SK-N-SH treated with all-trans-retinoic acid at 6 μM for 48 hours (cell line): ENCODE data around the gene VIT.

Experiments used
- ATAC-seq: fragments of 200-7000 bp; cut with Tn5 transposase; 3 replicates; pipeline ENCODE4 v1.9.1; 2020; ENCODE audit warnings: mild to moderate bottlenecking, moderate library complexity
- ARNTL ChIP-seq: fragments of 450-650 bp; formaldehyde crosslinking; IDR thresholded peaks from 2 replicates; pipeline ENCODE4 v1.5.0; 2020; ENCODE audit warnings: low read depth, mild to moderate bottlenecking, moderate library complexity, borderline replicate concordance
- CSDC2 ChIP-seq: fragments of 250-450 bp; sonication (Bioruptor Pico); IDR thresholded peaks from 2 replicates; pipeline ENCODE4 v1.5.0; 2020; ENCODE audit warnings: mild to moderate bottlenecking, moderate library complexity
- ESRRG ChIP-seq: fragments of 250-450 bp; sonication (Bioruptor Pico); IDR thresholded peaks from 2 replicates; pipeline ENCODE4 v1.6.1; 2021; ENCODE audit warnings: mild to moderate bottlenecking
- GLIS3 ChIP-seq: fragments of 250-450 bp; sonication (Bioruptor Pico); IDR thresholded peaks from 2 replicates; pipeline ENCODE4 v1.5.0; 2020; ENCODE audit warnings: mild to moderate bottlenecking, moderate library complexity
- ISL1 ChIP-seq: fragments of 250-450 bp; sonication (Bioruptor Pico); IDR thresholded peaks from 2 replicates; pipeline ENCODE4 v2.1.2; 2022; ENCODE audit warnings: mild to moderate bottlenecking, moderate library complexity
- OSR1 ChIP-seq: fragments of 250-450 bp; sonication (Bioruptor Pico); IDR thresholded peaks from 2 replicates; pipeline ENCODE4 v1.8.0; 2022; ENCODE audit warnings: moderate library complexity, mild to moderate bottlenecking, inconsistent platforms
- PPARA ChIP-seq: fragments of 250-450 bp; sonication (Bioruptor Pico); IDR thresholded peaks from 2 replicates; pipeline ENCODE4 v1.5.0; 2020; ENCODE audit warnings: mild to moderate bottlenecking, borderline replicate concordance
- RARB ChIP-seq: fragments of 250-450 bp; sonication (Bioruptor Pico); IDR thresholded peaks from 2 replicates; pipeline ENCODE4 v1.8.0; 2021; ENCODE audit warnings: mild to moderate bottlenecking, moderate library complexity
- SNAI2 ChIP-seq: fragments of 250-450 bp; sonication (Bioruptor Pico); IDR thresholded peaks from 2 replicates; pipeline ENCODE4 v1.5.0; 2020; ENCODE audit warnings: mild to moderate bottlenecking, moderate library complexity
- TCF4 ChIP-seq: fragments of 250-450 bp; sonication (Bioruptor Pico); IDR thresholded peaks from 2 replicates; pipeline ENCODE4 v1.8.0; 2021; ENCODE audit warnings: mild to moderate bottlenecking, moderate library complexity, borderline replicate concordance
- TOX ChIP-seq: fragments of 250-450 bp; sonication (Bioruptor Pico); IDR thresholded peaks from 2 replicates; pipeline ENCODE4 v1.8.0; 2021; ENCODE audit warnings: mild to moderate bottlenecking, moderate library complexity, borderline replicate concordance
- ZC3H10 ChIP-seq: fragments of 250-450 bp; sonication (Bioruptor Pico); IDR thresholded peaks from 2 replicates; pipeline ENCODE4 v1.5.1; 2021; ENCODE audit warnings: mild to moderate bottlenecking, moderate library complexity
- ZFP3 ChIP-seq: fragments of 250-450 bp; sonication (Bioruptor Pico); IDR thresholded peaks from 2 replicates; pipeline ENCODE4 v1.5.0; 2020; ENCODE audit warnings: mild to moderate bottlenecking, moderate library complexity
- ZFP30 ChIP-seq: fragments of 450-650 bp; formaldehyde crosslinking; IDR thresholded peaks from 2 replicates; pipeline ENCODE4 v1.5.0; 2022; ENCODE audit warnings: mild to moderate bottlenecking, moderate library complexity
- ZNF565 ChIP-seq: fragments of 450-650 bp; formaldehyde crosslinking; conservative IDR thresholded peaks from 2 replicates; pipeline ENCODE4 v1.5.0; 2020; ENCODE audit warnings: low read depth, mild to moderate bottlenecking, moderate library complexity
- ZNF70 ChIP-seq: fragments of 450-650 bp; formaldehyde crosslinking; IDR thresholded peaks from 2 replicates; pipeline ENCODE4 v1.5.0; 2020; ENCODE audit warnings: mild to moderate bottlenecking, moderate library complexity
- TF ChIP-seq, protein P1 (sequence below): fragments of 250-450 bp; sonication (Bioruptor Pico); IDR thresholded peaks from 2 replicates; pipeline ENCODE4 v1.8.0; 2021; ENCODE audit warnings: low read depth, mild to moderate bottlenecking, moderate library complexity, borderline replicate concordance
- TF ChIP-seq, protein P2 (sequence below): fragments of 250-450 bp; sonication (Bioruptor Pico); IDR thresholded peaks from 2 replicates; pipeline ENCODE4 v1.8.0; 2020; ENCODE audit warnings: mild to moderate bottlenecking, moderate library complexity, borderline replicate concordance
- TF ChIP-seq, protein P3 (sequence below): fragments of 250-450 bp; sonication (Bioruptor Pico); IDR thresholded peaks from 2 replicates; pipeline ENCODE4 v1.5.1; 2020; ENCODE audit warnings: low read depth, mild to moderate bottlenecking, moderate library complexity
- TF ChIP-seq, protein P4 (sequence below): fragments of 250-450 bp; sonication (Bioruptor Pico); IDR thresholded peaks from 2 replicates; pipeline ENCODE4 v1.5.0; 2020; ENCODE audit warnings: mild to moderate bottlenecking, moderate library complexity
- TF ChIP-seq, protein P5 (sequence below): fragments of 250-450 bp; sonication (Bioruptor Pico); IDR thresholded peaks from 2 replicates; pipeline ENCODE4 v1.5.1; 2021; ENCODE audit warnings: mild to moderate bottlenecking, moderate library complexity

VIT gene

DNA sequence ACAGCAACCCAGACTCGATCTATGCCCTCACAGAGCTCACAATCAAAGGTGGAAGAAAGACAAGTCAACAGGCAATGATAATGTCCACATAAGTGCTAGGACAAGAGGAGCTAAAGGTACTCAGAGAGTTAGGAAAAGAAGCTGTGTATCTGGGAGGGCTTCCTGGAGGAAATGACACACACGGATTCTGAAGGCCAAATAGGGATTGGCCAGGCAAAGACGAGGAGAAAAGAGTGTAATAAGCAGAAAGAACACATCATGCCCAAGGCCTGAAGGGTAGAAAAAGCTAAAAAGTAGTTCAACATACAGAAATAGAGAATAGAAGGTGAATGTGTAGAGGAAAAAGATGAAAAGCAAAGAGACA is 36.1 kb downstream of the VIT start:
- no peak for ATAC-seq
- TF ChIP-seq CSDC2 (CRISPR knock-in tag) (no peak), ZC3H10 (no peak), ISL1 (CRISPR knock-in tag) (no peak), ARNTL (CRISPR knock-in tag) (no peak), ZFP3 (CRISPR knock-in tag) (no peak), TOX (no peak), RARB (CRISPR knock-in tag) (no peak), OSR1 (CRISPR knock-in tag) (no peak), TCF4 (CRISPR knock-in tag) (no peak), SNAI2 (CRISPR knock-in tag) (no peak), ZNF565 (CRISPR knock-in tag) (no peak), GLIS3 (CRISPR knock-in tag) (no peak), ZNF70 (CRISPR knock-in tag) (no peak)
- TF ChIP-seq, protein P1, sequence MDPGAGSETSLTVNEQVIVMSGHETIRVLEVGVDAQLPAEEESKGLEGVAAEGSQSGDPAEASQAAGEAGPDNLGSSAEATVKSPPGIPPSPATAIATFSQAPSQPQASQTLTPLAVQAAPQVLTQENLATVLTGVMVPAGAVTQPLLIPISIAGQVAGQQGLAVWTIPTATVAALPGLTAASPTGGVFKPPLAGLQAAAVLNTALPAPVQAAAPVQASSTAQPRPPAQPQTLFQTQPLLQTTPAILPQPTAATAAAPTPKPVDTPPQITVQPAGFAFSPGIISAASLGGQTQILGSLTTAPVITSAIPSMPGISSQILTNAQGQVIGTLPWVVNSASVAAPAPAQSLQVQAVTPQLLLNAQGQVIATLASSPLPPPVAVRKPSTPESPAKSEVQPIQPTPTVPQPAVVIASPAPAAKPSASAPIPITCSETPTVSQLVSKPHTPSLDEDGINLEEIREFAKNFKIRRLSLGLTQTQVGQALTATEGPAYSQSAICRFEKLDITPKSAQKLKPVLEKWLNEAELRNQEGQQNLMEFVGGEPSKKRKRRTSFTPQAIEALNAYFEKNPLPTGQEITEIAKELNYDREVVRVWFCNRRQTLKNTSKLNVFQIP (CRISPR knock-in tag), result no peak
- TF ChIP-seq, protein P2, sequence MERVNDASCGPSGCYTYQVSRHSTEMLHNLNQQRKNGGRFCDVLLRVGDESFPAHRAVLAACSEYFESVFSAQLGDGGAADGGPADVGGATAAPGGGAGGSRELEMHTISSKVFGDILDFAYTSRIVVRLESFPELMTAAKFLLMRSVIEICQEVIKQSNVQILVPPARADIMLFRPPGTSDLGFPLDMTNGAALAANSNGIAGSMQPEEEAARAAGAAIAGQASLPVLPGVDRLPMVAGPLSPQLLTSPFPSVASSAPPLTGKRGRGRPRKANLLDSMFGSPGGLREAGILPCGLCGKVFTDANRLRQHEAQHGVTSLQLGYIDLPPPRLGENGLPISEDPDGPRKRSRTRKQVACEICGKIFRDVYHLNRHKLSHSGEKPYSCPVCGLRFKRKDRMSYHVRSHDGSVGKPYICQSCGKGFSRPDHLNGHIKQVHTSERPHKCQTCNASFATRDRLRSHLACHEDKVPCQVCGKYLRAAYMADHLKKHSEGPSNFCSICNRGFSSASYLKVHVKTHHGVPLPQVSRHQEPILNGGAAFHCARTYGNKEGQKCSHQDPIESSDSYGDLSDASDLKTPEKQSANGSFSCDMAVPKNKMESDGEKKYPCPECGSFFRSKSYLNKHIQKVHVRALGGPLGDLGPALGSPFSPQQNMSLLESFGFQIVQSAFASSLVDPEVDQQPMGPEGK (CRISPR knock-in tag), result no peak
- TF ChIP-seq, protein P3, sequence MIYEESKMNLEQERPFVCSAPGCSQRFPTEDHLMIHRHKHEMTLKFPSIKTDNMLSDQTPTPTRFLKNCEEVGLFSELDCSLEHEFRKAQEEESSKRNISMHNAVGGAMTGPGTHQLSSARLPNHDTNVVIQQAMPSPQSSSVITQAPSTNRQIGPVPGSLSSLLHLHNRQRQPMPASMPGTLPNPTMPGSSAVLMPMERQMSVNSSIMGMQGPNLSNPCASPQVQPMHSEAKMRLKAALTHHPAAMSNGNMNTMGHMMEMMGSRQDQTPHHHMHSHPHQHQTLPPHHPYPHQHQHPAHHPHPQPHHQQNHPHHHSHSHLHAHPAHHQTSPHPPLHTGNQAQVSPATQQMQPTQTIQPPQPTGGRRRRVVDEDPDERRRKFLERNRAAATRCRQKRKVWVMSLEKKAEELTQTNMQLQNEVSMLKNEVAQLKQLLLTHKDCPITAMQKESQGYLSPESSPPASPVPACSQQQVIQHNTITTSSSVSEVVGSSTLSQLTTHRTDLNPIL (CRISPR knock-in tag), result no peak
- TF ChIP-seq, protein P4, sequence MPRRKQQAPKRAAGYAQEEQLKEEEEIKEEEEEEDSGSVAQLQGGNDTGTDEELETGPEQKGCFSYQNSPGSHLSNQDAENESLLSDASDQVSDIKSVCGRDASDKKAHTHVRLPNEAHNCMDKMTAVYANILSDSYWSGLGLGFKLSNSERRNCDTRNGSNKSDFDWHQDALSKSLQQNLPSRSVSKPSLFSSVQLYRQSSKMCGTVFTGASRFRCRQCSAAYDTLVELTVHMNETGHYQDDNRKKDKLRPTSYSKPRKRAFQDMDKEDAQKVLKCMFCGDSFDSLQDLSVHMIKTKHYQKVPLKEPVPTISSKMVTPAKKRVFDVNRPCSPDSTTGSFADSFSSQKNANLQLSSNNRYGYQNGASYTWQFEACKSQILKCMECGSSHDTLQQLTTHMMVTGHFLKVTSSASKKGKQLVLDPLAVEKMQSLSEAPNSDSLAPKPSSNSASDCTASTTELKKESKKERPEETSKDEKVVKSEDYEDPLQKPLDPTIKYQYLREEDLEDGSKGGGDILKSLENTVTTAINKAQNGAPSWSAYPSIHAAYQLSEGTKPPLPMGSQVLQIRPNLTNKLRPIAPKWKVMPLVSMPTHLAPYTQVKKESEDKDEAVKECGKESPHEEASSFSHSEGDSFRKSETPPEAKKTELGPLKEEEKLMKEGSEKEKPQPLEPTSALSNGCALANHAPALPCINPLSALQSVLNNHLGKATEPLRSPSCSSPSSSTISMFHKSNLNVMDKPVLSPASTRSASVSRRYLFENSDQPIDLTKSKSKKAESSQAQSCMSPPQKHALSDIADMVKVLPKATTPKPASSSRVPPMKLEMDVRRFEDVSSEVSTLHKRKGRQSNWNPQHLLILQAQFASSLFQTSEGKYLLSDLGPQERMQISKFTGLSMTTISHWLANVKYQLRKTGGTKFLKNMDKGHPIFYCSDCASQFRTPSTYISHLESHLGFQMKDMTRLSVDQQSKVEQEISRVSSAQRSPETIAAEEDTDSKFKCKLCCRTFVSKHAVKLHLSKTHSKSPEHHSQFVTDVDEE (CRISPR knock-in tag), result no peak

GRCh38 chr2:36733215-36733614 is 36.7 kb downstream of the VIT start:
- TF ChIP-seq ZNF565 (CRISPR knock-in tag) (no peak), RARB (CRISPR knock-in tag) (no peak), CSDC2 (CRISPR knock-in tag) (no peak), ZFP30 (CRISPR knock-in tag) (no peak), PPARA (CRISPR knock-in tag) (no peak), OSR1 (CRISPR knock-in tag) (no peak), ESRRG (CRISPR knock-in tag) (no peak), ZFP3 (CRISPR knock-in tag) (no peak), ZC3H10 (no peak), ISL1 (CRISPR knock-in tag) (no peak), TOX (no peak), ARNTL (CRISPR knock-in tag) (no peak), ZNF70 (CRISPR knock-in tag) (no peak), GLIS3 (CRISPR knock-in tag) (no peak)
- TF ChIP-seq, protein P5, sequence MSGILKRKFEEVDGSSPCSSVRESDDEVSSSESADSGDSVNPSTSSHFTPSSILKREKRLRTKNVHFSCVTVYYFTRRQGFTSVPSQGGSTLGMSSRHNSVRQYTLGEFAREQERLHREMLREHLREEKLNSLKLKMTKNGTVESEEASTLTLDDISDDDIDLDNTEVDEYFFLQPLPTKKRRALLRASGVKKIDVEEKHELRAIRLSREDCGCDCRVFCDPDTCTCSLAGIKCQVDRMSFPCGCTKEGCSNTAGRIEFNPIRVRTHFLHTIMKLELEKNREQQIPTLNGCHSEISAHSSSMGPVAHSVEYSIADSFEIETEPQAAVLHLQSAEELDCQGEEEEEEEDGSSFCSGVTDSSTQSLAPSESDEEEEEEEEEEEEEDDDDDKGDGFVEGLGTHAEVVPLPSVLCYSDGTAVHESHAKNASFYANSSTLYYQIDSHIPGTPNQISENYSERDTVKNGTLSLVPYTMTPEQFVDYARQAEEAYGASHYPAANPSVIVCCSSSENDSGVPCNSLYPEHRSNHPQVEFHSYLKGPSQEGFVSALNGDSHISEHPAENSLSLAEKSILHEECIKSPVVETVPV, result no peak
- TF ChIP-seq, protein P2 (CRISPR knock-in tag), result no peak
- TF ChIP-seq, protein P3 (CRISPR knock-in tag), result no peak

More at GRCh38 chr2:36733215-36733614, 36.7 kb downstream of the VIT start:
- no peak for ATAC-seq
